Hepatocyte (in vitro differentiated cells): ENCODE data around the gene NAA38.

Source experiments
- CTCF ChIP-seq: fragments of 200-600 bp; sonication (generic); IDR thresholded peaks from 2 replicates; pipeline ENCODE4 v1.5.1; 2016; ENCODE audit warnings: antibody characterized with exemption, mild to moderate bottlenecking; ENCODE audit not compliant: poor library complexity
- EZH2 ChIP-seq: fragments of 200-600 bp; sonication (generic); IDR thresholded peaks from 2 replicates; pipeline ENCODE4 v1.6.1; 2016; ENCODE audit warnings: antibody characterized with exemption, mild to moderate bottlenecking, borderline replicate concordance
- EZH2phosphoT487 ChIP-seq: fragments of 200-600 bp; sonication (generic); IDR thresholded peaks from one replicate; pipeline ENCODE4 v1.6.1; 2018; ENCODE audit warnings: antibody characterized with exemption, mild to moderate bottlenecking, low read depth, moderate library complexity; ENCODE audit not compliant: unreplicated experiment, severe bottlenecking

GRCh38 chr17:7889166-7889955 lies 32.0 kb upstream of the NAA38 start:
- TF ChIP-seq CTCF (peak; percentile 11), EZH2 (no peak), EZH2phosphoT487 (no peak)
